GM23248 (cell line): ENCODE data around the gene LRRC61. TPM values are rescaled to one million over a fixed set of nuclear protein-coding genes. Genes with fewer than 3 reads are reported as not detected.
"Not testable (repeated sequence)": the region's sequence is repeated elsewhere in the genome, so short reads cannot be mapped to it uniquely, and the experiment has no call there.

Experiments
- DNase-seq: peaks from one replicate; pipeline ENCODE4 v3.0.0-alpha.2; 2015
- H2AFZ ChIP-seq: fragments of 200-600 bp; sonication (generic); 2 replicates; pipeline ENCODE4 v1.6.1; 2016; ENCODE audit warnings: antibody characterized with exemption
- H3F3A ChIP-seq: fragments of 200-600 bp; sonication (generic); 2 replicates; pipeline ENCODE4 v1.6.1; 2016; ENCODE audit warnings: mild to moderate bottlenecking, antibody characterized with exemption, mixed run types; ENCODE audit not compliant: insufficient read depth
- H3K27ac ChIP-seq: fragments of 200-600 bp; sonication (generic); 2 replicates; pipeline ENCODE4 v1.5.1; 2016; ENCODE audit warnings: mild to moderate bottlenecking
- H3K27me3 ChIP-seq: fragments of 200-600 bp; sonication (generic); replicated peaks from 2 replicates; pipeline ENCODE4 v1.6.1; 2016; ENCODE audit warnings: mild to moderate bottlenecking; ENCODE audit not compliant: insufficient read depth
- H3K36me3 ChIP-seq: fragments of 200-600 bp; sonication (generic); 2 replicates; pipeline ENCODE4 v1.6.1; 2016; ENCODE audit warnings: low read depth, mild to moderate bottlenecking
- H3K4me1 ChIP-seq: fragments of 200-600 bp; sonication (generic); 2 replicates; pipeline ENCODE4 v1.6.1; 2016; ENCODE audit warnings: mild to moderate bottlenecking; ENCODE audit not compliant: insufficient read depth
- H3K4me2 ChIP-seq: fragments of 200-600 bp; sonication (generic); one replicate; pipeline ENCODE4 v1.6.1; 2016; ENCODE audit warnings: mild to moderate bottlenecking; ENCODE audit not compliant: unreplicated experiment
- H3K4me3 ChIP-seq: fragments of 200-600 bp; sonication (generic); 2 replicates; pipeline ENCODE4 v1.5.1; 2016; ENCODE audit warnings: mild to moderate bottlenecking
- H3K79me2 ChIP-seq: fragments of 200-600 bp; sonication (generic); 2 replicates; pipeline ENCODE4 v1.6.1; 2016; ENCODE audit warnings: mild to moderate bottlenecking; ENCODE audit not compliant: insufficient read depth
- H3K9ac ChIP-seq: fragments of 200-600 bp; sonication (generic); 2 replicates; pipeline ENCODE4 v1.6.1; 2016; ENCODE audit warnings: mild to moderate bottlenecking
- H3K9me2 ChIP-seq: fragments of 200-600 bp; sonication (generic); 2 replicates; pipeline ENCODE4 v1.6.1; 2016; ENCODE audit warnings: mixed run types, mild to moderate bottlenecking, moderate library complexity; ENCODE audit not compliant: insufficient read depth
- H3K9me3 ChIP-seq: fragments of 200-600 bp; sonication (generic); one replicate; pipeline ENCODE4 v1.6.1; 2017; ENCODE audit warnings: low read depth
- H4K20me1 ChIP-seq: fragments of 200-600 bp; sonication (generic); 2 replicates; pipeline ENCODE4 v1.6.0; 2016; ENCODE audit not compliant: insufficient read depth
- EZH2 ChIP-seq: fragments of 200-600 bp; sonication (generic); IDR thresholded peaks from 2 replicates; pipeline ENCODE4 v1.6.1; 2018; ENCODE audit warnings: antibody characterized with exemption, mild to moderate bottlenecking; ENCODE audit not compliant: insufficient read depth, poor library complexity, severe bottlenecking
- EZH2phosphoT487 ChIP-seq: fragments of 200-600 bp; sonication (generic); IDR thresholded peaks from 2 replicates; pipeline ENCODE4 v1.6.1; 2018; ENCODE audit warnings: antibody characterized with exemption, moderate library complexity, mild to moderate bottlenecking, low read depth; ENCODE audit not compliant: insufficient read depth
- WGBS, 2 experiments: methylation state at CpG; one replicate each; pipeline ENCODE4 v1.1.6; 2015 to 2017; ENCODE audit warnings: low lambda C conversion rate in 2 of 2, low coverage in 1 of 2; ENCODE audit errors: missing lambda C conversion rate in 2 of 2; 5-methylcytosine and 5-hydroxymethylcytosine counted together
- in situ Hi-C: fragments of 300-500 bp; cut with MboI; formaldehyde crosslinking; loops from 2 replicates; pipeline ENCODE4 v1.15.0; 2020
- polyA plus RNA-seq: library from polyadenylated mRNA; unstranded; fragments of >200 nt; fragmentation: Nextera tagmentation; extraction: Ambion mirVana; gene quantifications from 2 replicates; pipeline ENCODE4 v1.2.1, GENCODE V29; 2016
- total RNA-seq: library from RNA; depleted of rRNA; stranded (reverse); fragments of >200 nt; shearing (Covaris generic); gene quantifications from 2 replicates; pipeline ENCODE4 v1.2.3, GENCODE V29; 2014

The LRRC61 gene
- total and polyA plus RNA-seq, 2 experiments from 2014 or later, result not detected

GRCh38 chr7:150307129-150307528 is 16.0 kb upstream of the LRRC61 start:
- H3K9me2 ChIP-seq, result no peaks in the 10 kb centered on the region
- no peak overlapping the region for H2AFZ ChIP-seq
- H3K9ac ChIP-seq, result no peak overlapping the region
- no peaks in the 10 kb centered on the region for H4K20me1 ChIP-seq
- TF ChIP-seq EZH2 (no peak), EZH2phosphoT487 (no peak)
- H3K79me2 ChIP-seq, result no peaks in the 10 kb centered on the region
- H3K27me3 ChIP-seq, result no peaks in the 10 kb centered on the region
- no peak overlapping the region for H3K4me3 ChIP-seq
- no peak for DNase-seq
- H3K27ac ChIP-seq, result no peak overlapping the region
- H3K4me1 ChIP-seq, result no peaks in the 10 kb centered on the region
- no peak overlapping the region for H3K4me2 ChIP-seq
- 32 to 46% methylated on average over 3 of the region's 3 CpGs for WGBS, 2 experiments
- in situ Hi-C loops, result no loop called here
- H3K36me3 ChIP-seq, result no peaks in the 10 kb centered on the region
- H3F3A ChIP-seq, result no peaks in the 10 kb centered on the region
- H3K9me3 ChIP-seq, result no peaks in the 10 kb centered on the region

- Histone ChIP-seq H3K79me2 (no peaks in the 10 kb centered on the region), H3K9ac (no peak overlapping the region), H3K36me3 (no peaks in the 10 kb centered on the region), H3K4me2 (no peak overlapping the region), H3K27me3 (no peaks in the 10 kb centered on the region), H3F3A (no peaks in the 10 kb centered on the region), H3K9me2 (no peaks in the 10 kb centered on the region), H2AFZ (no peak overlapping the region), H3K9me3 (no peaks in the 10 kb centered on the region), H3K4me1 (peaks cover 5% of the 10 kb centered on the region; the same call in 1 of the 2 replicates), H3K4me3 (no peak overlapping the region), H3K27ac (no peak overlapping the region), H4K20me1 (no peaks in the 10 kb centered on the region)
- TF ChIP-seq EZH2phosphoT487 (no peak), EZH2 (no peak)
- in situ Hi-C loops, result no loop called here
- WGBS, 2 experiments, result 59 to 63% methylated on average over 9 of the region's 9 CpGs
- DNase-seq, result no peak
Measured at GRCh38 chr7:150307904-150308303, 15.3 kb upstream of the LRRC61 start.

GRCh38 chr7:150308575-150308974 is 14.6 kb upstream of the LRRC61 start:
- Histone ChIP-seq H3K27me3 (no peaks in the 10 kb centered on the region), H3K27ac (no peak overlapping the region), H3K4me3 (no peak overlapping the region), H3F3A (no peaks in the 10 kb centered on the region), H3K9me2 (no peaks in the 10 kb centered on the region), H3K9ac (no peak overlapping the region), H3K9me3 (no peaks in the 10 kb centered on the region), H3K79me2 (no peaks in the 10 kb centered on the region), H2AFZ (no peak overlapping the region), H3K4me1 (peaks cover 6% of the 10 kb centered on the region; the same call in 1 of the 2 replicates), H3K4me2 (no peak overlapping the region), H3K36me3 (no peaks in the 10 kb centered on the region), H4K20me1 (no peaks in the 10 kb centered on the region)
- DNase-seq, result no peak
- in situ Hi-C loops, result no loop called here
- TF ChIP-seq EZH2 (no peak), EZH2phosphoT487 (no peak)

GRCh38 chr7:150311146-150311545 is 12.0 kb upstream of the LRRC61 start:
- Histone ChIP-seq H3K4me1 (peaks cover 6% of the 10 kb centered on the region; the same call in 1 of the 2 replicates), H2AFZ (no peak overlapping the region), H3K9me3 (no peaks in the 10 kb centered on the region), H3F3A (no peaks in the 10 kb centered on the region), H3K27ac (no peak overlapping the region), H3K27me3 (no peaks in the 10 kb centered on the region), H3K79me2 (no peaks in the 10 kb centered on the region), H3K4me2 (no peak overlapping the region), H3K9ac (no peak overlapping the region), H3K4me3 (no peak overlapping the region), H4K20me1 (no peaks in the 10 kb centered on the region), H3K9me2 (no peaks in the 10 kb centered on the region), H3K36me3 (no peaks in the 10 kb centered on the region)
- WGBS, 2 experiments, result 56 to 64% methylated on average over 4 of the region's 4 CpGs
- TF ChIP-seq EZH2, result no peak
- no peak for TF ChIP-seq EZH2phosphoT487
- no peak for DNase-seq
- in situ Hi-C loops, result no loop called here

GRCh38 chr7:150311711-150312110 is 11.4 kb upstream of the LRRC61 start:
- in situ Hi-C loops, result no loop called here
- WGBS, 2 experiments, result 42 to 45% methylated on average over 5 of the region's 5 CpGs
- no peak for DNase-seq
- Histone ChIP-seq H3K4me1 (peaks cover 6% of the 10 kb centered on the region; the same call in 1 of the 2 replicates), H3F3A (no peaks in the 10 kb centered on the region), H3K4me2 (no peak overlapping the region), H3K27me3 (no peaks in the 10 kb centered on the region), H2AFZ (no peak overlapping the region), H3K4me3 (no peak overlapping the region), H3K9me3 (no peaks in the 10 kb centered on the region), H3K9me2 (no peaks in the 10 kb centered on the region), H3K79me2 (no peaks in the 10 kb centered on the region), H3K27ac (no peak overlapping the region), H3K9ac (no peak overlapping the region), H3K36me3 (no peaks in the 10 kb centered on the region), H4K20me1 (no peaks in the 10 kb centered on the region)
- TF ChIP-seq EZH2phosphoT487 (no peak), EZH2 (no peak)

GRCh38 chr7:150312649-150313366 is 10.3 kb upstream of the LRRC61 start:
- H3K36me3 ChIP-seq, H3K9me3 ChIP-seq, H3K9ac ChIP-seq, H3K79me2 ChIP-seq, H3F3A ChIP-seq, in situ Hi-C loops, H4K20me1 ChIP-seq, H3K4me3 ChIP-seq, H3K4me1 ChIP-seq, H3K27ac ChIP-seq, H2AFZ ChIP-seq, H3K9me2 ChIP-seq, H3K4me2 ChIP-seq, H3K27me3 ChIP-seq: not testable (repeated sequence)
- 50 to 57% methylated on average over 7 of the region's 7 CpGs for WGBS, 2 experiments
- DNase-seq, result peak; percentile 30
